IMR-90 (cell line): ENCODE data around the gene TRAPPC12. TPM values are rescaled to one million over a fixed set of nuclear protein-coding genes. Genes with fewer than 3 reads are reported as not detected.
"Not testable (repeated sequence)": the region's sequence is repeated elsewhere in the genome, so short reads cannot be mapped to it uniquely, and the experiment has no call there.

Experiments used
- ATAC-seq: fragments of 200-7000 bp; cut with Tn5 transposase; 2 replicates; pipeline ENCODE4 v1.9.1; 2020; ENCODE audit warnings: low read depth, mild to moderate bottlenecking, moderate library complexity
- BruUV-seq: library from RNA; stranded (reverse); fragments of 400-500 nt; replicated peaks from 2 replicates; lab custom pipeline; 2021; lab: Mats Ljungman, UMichigan
- CTCF ChIA-PET: fragments of 300-600 bp; formaldehyde crosslinking; extraction: SDS; loops from one replicate; lab custom pipeline; 2021; ENCODE audit warnings: antibody characterized with exemption; lab: Yijun Ruan, JAX
- POLR2A ChIA-PET: fragments of 300-600 bp; sonication (Branson Sonifier 250); formaldehyde crosslinking; loops from one replicate; lab custom pipeline; 2022; ENCODE audit warnings: antibody characterized with exemption; ENCODE audit not compliant: unreplicated experiment; lab: Charles Lee
- DNase-seq: peaks from one replicate; pipeline ENCODE4 v3.0.0; 2013
- H2AFZ ChIP-seq: replicated peaks from 2 replicates; pipeline ENCODE3; 2013; ENCODE audit warnings: low read length, mild to moderate bottlenecking; ENCODE audit not compliant: poor library complexity
- H2AK5ac ChIP-seq: 2 replicates; pipeline ENCODE4 v1.6.1; 2013; ENCODE audit warnings: low read depth, low read length, inconsistent platforms
- H2AK9ac ChIP-seq: replicated peaks from 2 replicates; pipeline ENCODE3; 2013; ENCODE audit warnings: mild to moderate bottlenecking, low read depth, low read length, moderate library complexity; ENCODE audit not compliant: poor library complexity
- H2BK120ac ChIP-seq: 2 replicates; pipeline ENCODE4 v1.6.1; 2013; ENCODE audit warnings: low read depth, low read length, inconsistent platforms
- H2BK15ac ChIP-seq: 3 replicates; pipeline ENCODE4 v1.6.1; 2013; ENCODE audit warnings: low read depth, low read length, inconsistent platforms
- H2BK20ac ChIP-seq: 2 replicates; pipeline ENCODE4 v1.6.1; 2013; ENCODE audit warnings: low read depth, mild to moderate bottlenecking, inconsistent platforms, low read length, moderate library complexity
- H2BK5ac ChIP-seq: 2 replicates; pipeline ENCODE4 v1.6.1; 2013; ENCODE audit warnings: mild to moderate bottlenecking, low read depth, low read length, inconsistent platforms; ENCODE audit not compliant: poor library complexity, severe bottlenecking
- H3K14ac ChIP-seq: replicated peaks from 2 replicates; pipeline ENCODE4 v1.6.1; 2013; ENCODE audit warnings: low read depth, low read length, inconsistent platforms
- H3K18ac ChIP-seq: 2 replicates; pipeline ENCODE4 v1.6.1; 2013; ENCODE audit warnings: low read depth, low read length, control low read depth
- H3K23ac ChIP-seq: 2 replicates; pipeline ENCODE4 v1.6.1; 2013; ENCODE audit warnings: low read depth, low read length, inconsistent platforms
- H3K27ac ChIP-seq: 2 replicates; pipeline ENCODE4 v1.5.1; 2013; ENCODE audit warnings: mild to moderate bottlenecking, control low read depth, low read length; ENCODE audit not compliant: insufficient read depth
- H3K27me3 ChIP-seq: 2 replicates; pipeline ENCODE4 v1.6.1; 2013; ENCODE audit warnings: low read length; ENCODE audit not compliant: control insufficient read depth, insufficient read depth
- H3K36me3 ChIP-seq: 2 replicates; pipeline ENCODE4 v1.6.1; 2013; ENCODE audit warnings: low read length, mixed read lengths; ENCODE audit not compliant: control insufficient read depth, insufficient read depth
- H3K4ac ChIP-seq: 2 replicates; pipeline ENCODE4 v1.6.1; 2013; ENCODE audit warnings: low read depth, low read length, inconsistent platforms
- H3K4me1 ChIP-seq: 2 replicates; pipeline ENCODE4 v1.6.1; 2013; ENCODE audit warnings: low read length, mixed read lengths; ENCODE audit not compliant: control insufficient read depth, insufficient read depth
- H3K4me2 ChIP-seq: 2 replicates; pipeline ENCODE4 v1.6.1; 2013; ENCODE audit warnings: low read depth, mild to moderate bottlenecking, control low read depth, low read length, moderate library complexity
- H3K4me3 ChIP-seq: 2 replicates; pipeline ENCODE4 v1.5.1; 2013; ENCODE audit warnings: low read depth, mild to moderate bottlenecking, control low read depth, low read length, moderate library complexity; ENCODE audit not compliant: insufficient read depth
- H3K56ac ChIP-seq: 2 replicates; pipeline ENCODE4 v1.6.1; 2013; ENCODE audit warnings: low read length, inconsistent platforms; ENCODE audit not compliant: insufficient read depth; ENCODE audit errors: extremely low read depth
- H3K79me1 ChIP-seq, 2 experiments: 2 replicates each; pipeline ENCODE4 v1.6.1; 2013; ENCODE audit warnings: low read length in 2 of 2, inconsistent platforms in 1 of 2, low read depth in 1 of 2
- H3K9ac ChIP-seq: 2 replicates; pipeline ENCODE4 v1.6.1; 2013; ENCODE audit warnings: low read depth, low read length, control low read depth
- H3K9me1 ChIP-seq: 2 replicates; pipeline ENCODE4 v1.6.1; 2013; ENCODE audit warnings: low read length, inconsistent platforms; ENCODE audit not compliant: insufficient read depth
- H3K9me3 ChIP-seq: 2 replicates; pipeline ENCODE4 v1.6.1; 2013; ENCODE audit warnings: low read length; ENCODE audit not compliant: control insufficient read depth, insufficient read depth
- H4K20me1 ChIP-seq: 2 replicates; pipeline ENCODE4 v1.6.1; 2013; ENCODE audit warnings: low read length, inconsistent platforms; ENCODE audit not compliant: insufficient read depth
- H4K5ac ChIP-seq: 2 replicates; pipeline ENCODE4 v1.6.1; 2013; ENCODE audit warnings: mild to moderate bottlenecking, low read depth, low read length, control low read depth
- H4K8ac ChIP-seq, 2 experiments: 2 replicates each; pipeline ENCODE4 v1.6.1; 2013; ENCODE audit warnings: low read depth in 2 of 2, low read length in 2 of 2, control low read depth in 1 of 2, inconsistent platforms in 1 of 2
- H4K91ac ChIP-seq: 2 replicates; pipeline ENCODE4 v1.6.1; 2013; ENCODE audit warnings: low read depth, low read length, inconsistent platforms; ENCODE audit not compliant: insufficient read depth
- CEBPB ChIP-seq: IDR thresholded peaks from 2 replicates; pipeline ENCODE4 v1.6.1; 2012; ENCODE audit warnings: low read depth, low read length, improper control_type of control experiment
- ELK1 ChIP-seq: fragments of 150-350 bp; IDR thresholded peaks from 2 replicates; pipeline ENCODE4 v1.6.1; 2016; ENCODE audit warnings: low read depth, mild to moderate bottlenecking, low read length, moderate library complexity, borderline replicate concordance
- MXI1 ChIP-seq: IDR thresholded peaks from 2 replicates; pipeline ENCODE4 v1.6.1; 2012; ENCODE audit warnings: low read depth, mild to moderate bottlenecking, low read length, moderate library complexity, borderline replicate concordance
- RAD21 ChIP-seq: IDR thresholded peaks from 2 replicates; pipeline ENCODE4 v1.6.1; 2012; ENCODE audit warnings: low read length, improper control_type of control experiment
- WGBS, 2 experiments: methylation state at CpG; one replicate each; pipeline versions ENCODE4 v1.1.5 to v1.1.7; 2013; ENCODE audit warnings: missing lambda C conversion rate in 2 of 2; ENCODE audit not compliant: insufficient read length in 1 of 2; ENCODE audit errors: extremely low coverage in 2 of 2; 5-methylcytosine and 5-hydroxymethylcytosine counted together
- dilution Hi-C: fragments of 300-500 bp; cut with HindIII; formaldehyde crosslinking; loops from one replicate; pipeline ENCODE4 v1.14.3; 2018; ENCODE audit warnings: low sequenced_read_pairs; ENCODE audit not compliant: unreplicated experiment
- in situ Hi-C: fragments of 300-500 bp; cut with MboI; formaldehyde crosslinking; loops from 3 replicates; pipeline ENCODE4 v1.14.3; 2019; ENCODE audit warnings: low sequenced_read_pairs, inconsistent platforms, mixed read lengths
- intact Hi-C: fragments of 100-400 bp; cut with micrococcal nuclease; formaldehyde crosslinking; loops from 2 replicates; pipeline ENCODE4 v1.10.0; 2022
- polyA plus RNA-seq, 3 experiments: library from polyadenylated mRNA; depleted of rRNA; stranded (reverse); fragments of >200 nt; gene quantifications; 2 replicates each; pipeline ENCODE4 v1.2.3, GENCODE V29; 2012; ENCODE audit warnings: low replicate concordance in 1 of 3
- total RNA-seq: library from RNA; depleted of rRNA; stranded (reverse); fragments of >200 nt; gene quantifications from 2 replicates; pipeline ENCODE4 v1.2.3, GENCODE V29; 2012

The TRAPPC12 gene
- total and polyA plus RNA-seq, 2 of the 4 experiments (the other 2 are of a cell fraction), result 25.8 to 69.9 TPM

GRCh38 chr2:3368261-3368722, 11.2 kb upstream of the TRAPPC12 start:
- H3K9ac ChIP-seq, result no peak overlapping the region
- no peak overlapping the region for H2AFZ ChIP-seq
- no peaks in the 10 kb centered on the region for H3K9me3 ChIP-seq
- DNase-seq (no peak), ATAC-seq (no peak)
- H3K23ac ChIP-seq, result no peak overlapping the region
- no peak overlapping the region for H2BK5ac ChIP-seq
- H4K8ac ChIP-seq, result no peak overlapping the region
- no peak overlapping the region for H2BK20ac ChIP-seq
- intact Hi-C loops (no loop called here), dilution Hi-C loops (no loop called here), in situ Hi-C loops (no loop called here)
- H3K4ac ChIP-seq, result no peak overlapping the region
- H3K27ac ChIP-seq, result no peak overlapping the region
- peaks cover 5 to 19% of the 10 kb centered on the region in 2 experiments; a peak in 3 of 4 replicates for H3K79me1 ChIP-seq
- no peaks in the 10 kb centered on the region for H3K36me3 ChIP-seq
- H3K27me3 ChIP-seq, result no peaks in the 10 kb centered on the region
- H2BK120ac ChIP-seq, result no peak overlapping the region
- no peak overlapping the region for H4K5ac ChIP-seq
- no peaks in the 10 kb centered on the region for H3K4me1 ChIP-seq
- no peak overlapping the region for H3K14ac ChIP-seq
- no peak overlapping the region for H4K91ac ChIP-seq
- H2AK9ac ChIP-seq, result no peak overlapping the region
- H3K56ac ChIP-seq, result no peak overlapping the region
- no peak for TF ChIP-seq CEBPB
- TF ChIP-seq MXI1, result no peak
- TF ChIP-seq ELK1, result no peak
- no peak for TF ChIP-seq RAD21
- ChIA-PET POLR2A (no interaction called here), CTCF (interaction anchor here (0.7 kb wide), 1 partner anchor 94 kb away, joined by 3 read pairs; no protein-coding TSS in a partner anchor)
- no peak overlapping the region for H2BK15ac ChIP-seq
- no peak overlapping the region for H3K4me3 ChIP-seq
- H4K20me1 ChIP-seq, result no peaks in the 10 kb centered on the region
- no peaks in the 10 kb centered on the region for H3K9me1 ChIP-seq
- no peak overlapping the region for H2AK5ac ChIP-seq
- no TSS peak for BruUV-seq
- no peak overlapping the region for H3K18ac ChIP-seq
- WGBS, 2 experiments, result no CpG with 5 or more reads among the region's 4 CpGs
- H3K4me2 ChIP-seq, result no peak overlapping the region

- dilution Hi-C loops, H3K9me3 ChIP-seq, in situ Hi-C loops, H2BK20ac ChIP-seq, H3K14ac ChIP-seq, H2AK5ac ChIP-seq, H3K4me1 ChIP-seq, H3K23ac ChIP-seq, H4K91ac ChIP-seq, H3K36me3 ChIP-seq, POLR2A ChIA-PET, H4K5ac ChIP-seq, DNase-seq, H3K4me2 ChIP-seq, intact Hi-C loops, BruUV-seq, H3K4ac ChIP-seq, H2BK15ac ChIP-seq, H4K8ac ChIP-seq, H3K18ac ChIP-seq, H3K4me3 ChIP-seq, H3K27me3 ChIP-seq, H4K20me1 ChIP-seq, H2AK9ac ChIP-seq, CTCF ChIA-PET, H3K27ac ChIP-seq, H2BK5ac ChIP-seq, H3K9ac ChIP-seq, H3K9me1 ChIP-seq, ATAC-seq, H2BK120ac ChIP-seq, H3K56ac ChIP-seq, H2AFZ ChIP-seq: not testable (repeated sequence)
- WGBS, 2 experiments, result 81% methylated on average over 7 of the region's 34 CpGs; no CpG with 5 or more reads in 1 of the 2 experiments
- H3K79me1 ChIP-seq, result peaks cover 5 to 16% of the 10 kb centered on the region in 2 experiments; a peak in 3 of 4 replicates
Measured at GRCh38 chr2:3369340-3370181, 9.9 kb upstream of the TRAPPC12 start.
